BJ (cell line): ENCODE results near the gene CST4. TPM values are rescaled to one million over a fixed set of nuclear protein-coding genes. Genes with fewer than 3 reads are reported as not detected.

ENCODE experiments used
- CTCF ChIA-PET: fragments of 350-600 bp; formaldehyde crosslinking; extraction: SDS; loops from one replicate; lab custom pipeline; 2021; ENCODE audit warnings: antibody characterized with exemption, inconsistent platforms; lab: Yijun Ruan, JAX
- POLR2A ChIA-PET: fragments of 300-600 bp; sonication (Branson Sonifier 250); formaldehyde crosslinking; extraction: SDS; loops from one replicate; lab custom pipeline; 2021; ENCODE audit warnings: antibody characterized with exemption; lab: Charles Lee
- DNase-seq: peaks from one replicate; pipeline ENCODE4 v3.0.0-alpha.2; 2011; ENCODE audit warnings: low read depth
- H3K27me3 ChIP-seq: 2 replicates; pipeline ENCODE4 v1.6.0; 2011; ENCODE audit warnings: low read length; ENCODE audit not compliant: control insufficient read depth, insufficient read depth
- H3K36me3 ChIP-seq: 2 replicates; pipeline ENCODE4 v1.5.1; 2011; ENCODE audit warnings: low read length; ENCODE audit not compliant: control insufficient read depth, insufficient read depth
- H3K4me3 ChIP-seq: 2 replicates; pipeline ENCODE4 v1.5.1; 2011; ENCODE audit warnings: low read depth, mild to moderate bottlenecking, control low read depth, low read length
- CTCF ChIP-seq: IDR thresholded peaks from 2 replicates; pipeline ENCODE4 v1.5.1; 2011; ENCODE audit warnings: low read depth, mild to moderate bottlenecking, control low read depth, inconsistent platforms, low read length, moderate library complexity; ENCODE audit not compliant: insufficient read depth
- polyA plus RNA-seq: library from polyadenylated mRNA; depleted of rRNA; stranded (reverse); fragments of >200 nt; gene quantifications from 2 replicates; pipeline ENCODE4 v1.2.3, GENCODE V29; 2011

CST4 gene
- polyA plus RNA-seq, 1 experiment, result not detected

DNA sequence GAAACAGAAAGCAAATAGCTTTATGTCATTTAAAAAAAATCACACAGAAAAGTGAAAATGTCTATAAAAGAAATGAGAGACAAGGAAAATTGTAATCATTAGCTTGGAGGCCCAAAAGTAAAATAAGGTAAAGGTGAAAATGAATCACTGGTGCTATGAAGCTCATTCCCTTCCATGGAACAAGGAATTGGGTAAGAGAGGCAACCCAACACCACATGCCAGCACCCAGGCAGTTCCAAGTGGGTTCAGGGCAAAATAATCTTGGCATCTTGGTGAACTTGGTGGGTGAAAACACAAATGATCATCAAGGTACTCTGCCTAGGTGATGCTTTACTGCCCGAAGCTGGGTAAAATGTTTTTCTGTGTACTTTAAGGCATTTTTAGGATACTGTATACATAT is 16.7 kb downstream of the CST4 start:
- H3K4me3 ChIP-seq, result no peak overlapping the region
- CTCF ChIA-PET, result interaction anchor here (1.1 kb wide), 1 partner anchor 10 kb away, joined by 3 read pairs; no protein-coding TSS in a partner anchor

DNA sequence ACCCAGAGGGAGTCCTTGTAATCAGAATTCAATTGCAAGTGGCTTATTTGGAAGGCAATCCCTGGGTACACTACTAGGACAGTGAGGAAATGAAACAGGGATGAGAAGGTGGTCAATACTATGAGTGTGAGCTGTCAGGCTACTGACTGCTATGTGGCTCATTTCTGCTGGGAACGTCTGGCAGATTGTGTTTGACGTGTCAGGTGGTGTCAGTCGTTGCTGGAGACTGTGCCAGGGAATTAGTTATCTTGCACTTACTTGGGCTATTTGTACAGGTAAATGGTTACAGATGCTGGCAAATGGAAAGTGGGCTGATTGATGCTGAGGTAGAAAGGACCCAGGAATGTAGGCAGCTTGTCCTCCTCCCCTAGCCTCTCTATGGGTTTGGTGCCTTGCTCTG is 17.4 kb downstream of the CST4 start:
- no peak for DNase-seq
- TF ChIP-seq CTCF, result no peak
- H3K4me3 ChIP-seq, result no peak overlapping the region
- ChIA-PET CTCF (interaction anchor here (1.1 kb wide), 1 partner anchor 9 kb away, joined by 3 read pairs; no protein-coding TSS in a partner anchor), POLR2A (no interaction called here)
- no peaks in the 10 kb centered on the region; the same call in 1 of the 2 replicates for H3K27me3 ChIP-seq
- no peaks in the 10 kb centered on the region for H3K36me3 ChIP-seq

More for the DNA sequence above, 16.7 kb downstream of the CST4 start:
- TF ChIP-seq CTCF, result no peak
- POLR2A ChIA-PET, result no interaction called here
- no peaks in the 10 kb centered on the region; the same call in 1 of the 2 replicates for H3K27me3 ChIP-seq
- no peaks in the 10 kb centered on the region for H3K36me3 ChIP-seq
- DNase-seq, result no peak

GRCh38 chr20:23670361-23670760 is 18.5 kb downstream of the CST4 start:
- POLR2A ChIA-PET, result no interaction called here
- CTCF ChIA-PET, result no interaction called here
- no peak for DNase-seq
- Histone ChIP-seq H3K36me3 (no peaks in the 10 kb centered on the region), H3K27me3 (no peaks in the 10 kb centered on the region; the same call in 1 of the 2 replicates), H3K4me3 (no peak overlapping the region)
- no peak for TF ChIP-seq CTCF

- CTCF ChIA-PET, result no interaction called here
- Histone ChIP-seq H3K36me3 (no peaks in the 10 kb centered on the region), H3K4me3 (no peak overlapping the region), H3K27me3 (no peaks in the 10 kb centered on the region; the same call in 1 of the 2 replicates)
- no peak for DNase-seq
- POLR2A ChIA-PET, result no interaction called here
- no peak for TF ChIP-seq CTCF
These were observed 19.0 kb downstream of the CST4 start for GRCh38 chr20:23669866-23670265.

DNA sequence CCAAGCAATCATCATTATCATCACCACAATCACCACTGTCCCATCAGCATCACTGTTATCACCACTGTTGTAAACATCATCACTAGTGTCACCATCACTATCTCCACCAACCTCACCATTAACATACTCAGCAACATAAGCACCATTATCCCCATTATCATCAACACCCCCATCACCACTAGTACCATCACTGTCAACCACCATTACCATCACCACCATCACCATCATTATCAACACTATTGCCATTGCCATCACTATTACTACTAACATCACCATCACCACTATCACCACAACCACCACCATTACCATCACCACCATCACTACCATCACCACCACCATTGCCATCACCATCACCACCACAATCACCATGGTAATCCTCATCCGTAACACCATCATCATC is 19.5 kb downstream of the CST4 start:
- no peak for DNase-seq
- TF ChIP-seq CTCF, result no peak
- H3K4me3 ChIP-seq, result no peak overlapping the region
- CTCF ChIA-PET, result interaction anchor here (0.8 to 1.6 kb wide), 7 partner anchors 10 to 219 kb away, joined by 3 to 15 read pairs (median 3); no protein-coding TSS in a partner anchor
- no peaks in the 10 kb centered on the region; the same call in 1 of the 2 replicates for H3K27me3 ChIP-seq
- H3K36me3 ChIP-seq, result no peaks in the 10 kb centered on the region
- POLR2A ChIA-PET, result no interaction called here
